Chondrocyte (in vitro differentiated cells): ENCODE measurements around the gene BRD9. TPM values are rescaled to one million over a fixed set of nuclear protein-coding genes. Genes with fewer than 3 reads are reported as not detected.
"Not testable (repeated sequence)": the region's sequence is repeated elsewhere in the genome, so short reads cannot be mapped to it uniquely, and the experiment has no call there.

Source experiments
- DNase-seq: peaks from one replicate; pipeline ENCODE4 v3.0.0; 2021; ENCODE audit warnings: mixed read lengths, low spot score
- H3K27ac Mint-ChIP-seq: one replicate; pipeline ENCODE4 v1.8.0; 2021; ENCODE audit warnings: mild to moderate bottlenecking, moderate library complexity, mixed read lengths; ENCODE audit not compliant: unreplicated experiment
- H3K27me3 Mint-ChIP-seq: 2 replicates; pipeline ENCODE4 v1.8.0; 2021; ENCODE audit warnings: low read depth, mixed read lengths
- H3K36me3 Mint-ChIP-seq: 2 replicates; pipeline ENCODE4 v1.8.0; 2021; ENCODE audit warnings: low read depth, mixed read lengths
- H3K4me1 Mint-ChIP-seq: 2 replicates; pipeline ENCODE4 v1.8.0; 2021; ENCODE audit warnings: low read depth, mild to moderate bottlenecking, mixed read lengths
- H3K4me3 Mint-ChIP-seq: one replicate; pipeline ENCODE4 v1.8.0; 2021; ENCODE audit warnings: mild to moderate bottlenecking, moderate library complexity, mixed read lengths; ENCODE audit not compliant: unreplicated experiment
- H3K9me3 Mint-ChIP-seq: 2 replicates; pipeline ENCODE4 v1.8.0; 2021; ENCODE audit warnings: low read depth, mixed read lengths
- total RNA-seq: library from RNA; stranded (reverse); gene quantifications from 3 replicates; pipeline ENCODE4 v1.2.1, GENCODE V29; 2021

The BRD9 gene
- total RNA-seq, 1 donor from 2014 or later = 26.5 TPM

GRCh38 chr5:845031-845675 is 47.4 kb downstream of the BRD9 start:
- DNase-seq = peak; percentile 74
- not testable (repeated sequence) for H3K36me3 Mint-ChIP-seq, H3K27me3 Mint-ChIP-seq, H3K4me3 Mint-ChIP-seq, H3K9me3 Mint-ChIP-seq, H3K4me1 Mint-ChIP-seq, H3K27ac Mint-ChIP-seq

DNA sequence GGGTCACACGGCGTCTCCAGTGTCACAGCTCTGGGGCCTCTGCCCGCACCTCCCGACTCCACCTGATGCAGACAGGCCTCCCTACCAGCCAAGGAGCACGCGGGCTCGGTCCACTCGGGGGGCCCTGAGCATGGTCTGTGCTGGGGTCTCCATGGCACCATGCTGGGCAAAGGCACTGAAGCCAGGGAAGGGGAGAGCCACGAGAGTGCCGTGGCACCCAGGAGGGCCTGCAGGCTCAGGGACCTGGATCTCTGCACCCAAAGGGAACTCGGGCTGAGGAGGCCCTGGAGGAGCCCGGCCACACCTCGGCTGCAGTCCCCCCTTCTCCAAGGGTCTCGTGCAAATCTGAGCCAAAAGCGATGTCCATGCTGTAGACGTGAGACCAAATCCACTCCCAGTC is 48.2 kb downstream of the BRD9 start:
- H3K4me3 Mint-ChIP-seq, H3K4me1 Mint-ChIP-seq: not testable (repeated sequence)

DNA sequence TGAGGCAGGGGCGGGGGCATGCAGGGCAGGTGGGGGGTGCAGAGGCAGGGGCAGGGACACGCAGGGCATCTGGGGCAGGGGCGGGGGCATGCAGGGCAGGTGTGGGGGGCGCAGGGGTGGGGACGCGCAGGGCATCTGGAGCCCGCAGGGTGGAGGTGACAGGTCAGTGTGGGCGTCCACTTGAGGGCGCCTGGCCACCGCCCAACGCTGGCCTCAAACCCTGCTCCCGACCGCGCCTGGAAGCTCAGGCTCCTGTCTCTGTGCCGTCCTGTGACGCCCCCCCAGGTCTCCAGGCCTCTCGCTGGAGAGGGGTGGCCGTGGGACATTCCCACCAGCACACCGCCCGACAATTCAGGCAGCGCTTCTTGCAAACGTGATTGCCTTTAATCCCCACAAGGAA is 48.7 kb downstream of the BRD9 start:
- not testable (repeated sequence) for H3K27me3 Mint-ChIP-seq, H3K4me1 Mint-ChIP-seq, H3K27ac Mint-ChIP-seq, H3K9me3 Mint-ChIP-seq, H3K36me3 Mint-ChIP-seq, H3K4me3 Mint-ChIP-seq
- DNase-seq = peak; percentile 93

More for the DNA sequence above, 48.2 kb downstream of the BRD9 start:
- not testable (repeated sequence) for H3K36me3 Mint-ChIP-seq, H3K27me3 Mint-ChIP-seq, H3K27ac Mint-ChIP-seq, H3K9me3 Mint-ChIP-seq
- DNase-seq = peak; percentile 87

DNA sequence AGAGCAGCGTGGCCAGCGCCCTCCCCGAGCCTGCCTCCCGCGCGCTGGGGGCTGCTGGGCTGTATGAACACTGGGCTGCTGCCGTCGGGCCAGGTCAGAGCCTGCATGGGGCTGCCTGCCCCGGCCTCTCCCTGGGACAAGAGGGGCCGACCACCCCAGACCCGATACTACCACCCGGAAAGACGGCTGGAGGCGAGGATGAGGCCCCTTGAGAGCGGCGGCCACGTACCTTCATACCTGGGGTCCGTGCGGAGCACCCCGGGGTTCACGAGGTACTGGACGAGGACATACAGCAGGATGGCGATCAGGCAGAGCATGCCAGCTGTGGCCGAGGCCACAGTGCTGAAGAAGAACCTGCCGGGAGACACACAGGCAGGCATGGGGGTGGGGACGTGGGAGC is 49.2 kb downstream of the BRD9 start:
- not testable (repeated sequence) for H3K4me3 Mint-ChIP-seq, H3K27ac Mint-ChIP-seq, H3K27me3 Mint-ChIP-seq, H3K4me1 Mint-ChIP-seq, H3K9me3 Mint-ChIP-seq, H3K36me3 Mint-ChIP-seq
- peak; percentile 91 for DNase-seq

DNA sequence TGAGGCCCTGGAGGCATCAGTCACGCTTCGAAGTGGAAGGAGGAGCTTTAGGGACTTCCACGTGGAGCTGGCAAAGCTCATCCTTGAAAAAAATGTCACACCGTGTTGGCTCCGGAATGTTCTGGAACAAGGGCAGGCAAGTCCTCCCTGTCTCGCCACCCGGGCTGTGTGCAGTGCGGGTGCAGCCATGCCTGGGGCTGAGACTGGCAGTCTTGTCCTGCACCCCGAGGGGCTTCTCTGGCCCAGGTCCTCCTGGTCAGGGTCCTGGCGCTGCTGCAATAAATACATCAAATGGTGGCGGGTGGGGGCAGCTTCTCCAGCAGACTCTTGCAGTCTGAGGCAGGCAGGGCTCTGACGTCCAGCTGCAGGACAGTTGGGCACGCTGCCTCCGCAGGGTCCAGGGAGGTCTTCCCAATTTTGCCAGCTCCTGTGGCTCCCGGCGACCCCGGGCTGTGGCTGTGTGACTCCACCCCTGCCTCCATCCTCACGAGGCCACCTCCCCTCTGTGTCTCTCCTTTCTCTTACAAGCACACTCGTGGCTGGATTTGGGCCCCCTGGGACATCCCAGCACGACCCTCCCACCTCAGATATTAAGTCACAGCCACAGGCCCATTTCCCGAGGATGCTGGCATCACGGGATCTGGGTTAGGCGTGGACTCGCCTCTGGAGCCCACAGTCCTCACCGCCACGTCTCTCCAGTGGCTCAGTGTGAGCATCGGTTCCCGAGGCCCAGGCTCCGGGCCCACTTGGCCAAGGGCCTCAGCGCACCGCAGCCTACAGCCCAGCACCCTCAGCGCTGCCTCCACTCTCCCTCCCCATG is 50.0 kb downstream of the BRD9 start:
- not testable (repeated sequence) for H3K27ac Mint-ChIP-seq, H3K27me3 Mint-ChIP-seq, H3K36me3 Mint-ChIP-seq, H3K4me1 Mint-ChIP-seq, H3K4me3 Mint-ChIP-seq, H3K9me3 Mint-ChIP-seq
- DNase-seq = peak; percentile 93

- not testable (repeated sequence) for H3K27ac Mint-ChIP-seq, H3K27me3 Mint-ChIP-seq, H3K36me3 Mint-ChIP-seq, H3K4me1 Mint-ChIP-seq, H3K4me3 Mint-ChIP-seq, H3K9me3 Mint-ChIP-seq
- DNase-seq = peak; percentile 75
These were observed 50.8 kb downstream of the BRD9 start for GRCh38 chr5:841531-842401.

- not testable (repeated sequence) for H3K27ac Mint-ChIP-seq, H3K27me3 Mint-ChIP-seq, H3K4me3 Mint-ChIP-seq, H3K36me3 Mint-ChIP-seq, H3K9me3 Mint-ChIP-seq, H3K4me1 Mint-ChIP-seq
- peak; percentile 66 for DNase-seq
These were observed 51.6 kb downstream of the BRD9 start for GRCh38 chr5:840974-841435.

- not testable (repeated sequence) for H3K27me3 Mint-ChIP-seq, H3K36me3 Mint-ChIP-seq, H3K9me3 Mint-ChIP-seq, H3K4me1 Mint-ChIP-seq, H3K4me3 Mint-ChIP-seq, H3K27ac Mint-ChIP-seq
- peak; percentile 94 for DNase-seq
These were observed 52.3 kb downstream of the BRD9 start for GRCh38 chr5:840118-840973.

GRCh38 chr5:838431-838851 is 54.2 kb downstream of the BRD9 start:
- not testable (repeated sequence) for H3K27me3 Mint-ChIP-seq, H3K9me3 Mint-ChIP-seq, H3K4me3 Mint-ChIP-seq, H3K36me3 Mint-ChIP-seq, H3K27ac Mint-ChIP-seq, H3K4me1 Mint-ChIP-seq
- DNase-seq = peak; percentile 86

GRCh38 chr5:837621-838121 is 54.9 kb downstream of the BRD9 start:
- H3K27ac Mint-ChIP-seq, H3K4me3 Mint-ChIP-seq, H3K4me1 Mint-ChIP-seq, H3K36me3 Mint-ChIP-seq, H3K27me3 Mint-ChIP-seq, H3K9me3 Mint-ChIP-seq: not testable (repeated sequence)
- peak; percentile 84 for DNase-seq

- H3K27ac Mint-ChIP-seq, H3K4me1 Mint-ChIP-seq, H3K27me3 Mint-ChIP-seq, DNase-seq, H3K9me3 Mint-ChIP-seq, H3K36me3 Mint-ChIP-seq, H3K4me3 Mint-ChIP-seq: not testable (repeated sequence)
These were observed 56.5 kb downstream of the BRD9 start for GRCh38 chr5:835933-836612.
